ENCODE results near the gene PRPF8. TPM values are rescaled to one million over a fixed set of nuclear protein-coding genes. Genes with fewer than 3 reads are reported as not detected.

Gene PRPF8
- total and polyA plus RNA-seq, 4 donors = 50.2 to 110 (median 82.3) TPM

DNA sequence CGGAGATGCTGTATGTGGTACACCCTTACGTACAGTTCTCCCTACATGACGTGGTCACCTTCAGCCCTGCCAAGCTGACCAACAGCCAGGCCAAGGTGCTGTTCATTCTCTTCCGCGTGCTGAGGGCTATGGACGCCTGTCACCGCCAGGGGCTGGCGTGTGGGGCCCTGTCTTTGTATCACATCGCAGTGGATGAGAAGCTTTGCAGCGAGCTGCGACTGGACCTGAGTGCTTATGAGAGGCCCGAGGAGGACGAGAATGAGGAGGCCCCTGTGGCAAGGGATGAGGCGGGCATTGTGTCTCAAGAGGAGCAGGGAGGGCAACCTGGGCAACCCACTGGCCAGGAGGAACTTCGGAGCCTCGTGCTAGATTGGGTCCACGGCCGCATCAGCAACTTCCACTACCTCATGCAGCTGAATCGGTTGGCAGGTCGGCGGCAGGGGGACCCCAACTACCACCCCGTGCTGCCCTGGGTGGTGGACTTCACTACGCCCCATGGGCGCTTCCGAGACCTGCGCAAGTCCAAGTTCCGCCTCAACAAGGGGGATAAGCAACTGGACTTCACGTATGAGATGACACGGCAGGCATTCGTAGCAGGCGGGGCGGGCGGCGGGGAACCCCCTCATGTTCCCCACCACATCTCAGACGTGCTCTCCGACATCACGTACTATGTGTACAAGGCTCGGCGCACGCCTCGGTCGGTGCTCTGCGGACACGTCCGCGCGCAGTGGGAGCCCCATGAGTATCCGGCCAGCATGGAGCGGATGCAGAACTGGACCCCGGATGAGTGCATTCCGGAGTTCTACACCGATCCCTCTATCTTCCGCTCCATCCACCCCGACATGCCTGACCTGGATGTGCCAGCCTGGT is 41.2 kb upstream of the PRPF8 start (continued):
- TF ChIP-seq EGR1 (IDR thresholded peaks at IDR 0.05; ENCODE audit: low read depth in 2 of 2) = no peak
- no peak for TF ChIP-seq CTCF (IDR thresholded peaks at IDR 0.05; ENCODE audit: low read depth, low read length, missing input control)
- TF ChIP-seq, protein P1, sequence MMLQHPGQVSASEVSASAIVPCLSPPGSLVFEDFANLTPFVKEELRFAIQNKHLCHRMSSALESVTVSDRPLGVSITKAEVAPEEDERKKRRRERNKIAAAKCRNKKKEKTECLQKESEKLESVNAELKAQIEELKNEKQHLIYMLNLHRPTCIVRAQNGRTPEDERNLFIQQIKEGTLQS (IDR thresholded peaks at IDR 0.05) = no peak
- no peak for TF ChIP-seq JUND (IDR thresholded peaks at IDR 0.05)
- no peak for TF ChIP-seq SP1 (IDR thresholded peaks at IDR 0.05)
- TF ChIP-seq HNF4G (IDR thresholded peaks at IDR 0.05) = no peak

GRCh38 chr17:1724869-1725641 is 40.4 kb upstream of the PRPF8 start:
- peaks cover 17 to 56% (median 37%) of the 10 kb centered on the region in 4 donors for H3K4me1 ChIP-seq (ENCODE audit: control insufficient read depth in 4 of 4, insufficient read depth in 4 of 4, low read length in 3 of 4)
- WGBS = 9% methylated on average over 51 of the region's 51 CpGs
- H3K9ac ChIP-seq (ENCODE audit: low read depth in 1 of 2, low read length in 2 of 2) = no peak overlapping the region
- DNase-seq (ENCODE audit: low spot score) = no peak
- H3K27me3 ChIP-seq (ENCODE audit: control insufficient read depth in 4 of 4, insufficient read depth in 4 of 4, low read length in 3 of 4) = no peaks in the 10 kb centered on the region
- no peak for TF ChIP-seq SP1 (IDR thresholded peaks at IDR 0.05)
- TF ChIP-seq, protein P2, sequence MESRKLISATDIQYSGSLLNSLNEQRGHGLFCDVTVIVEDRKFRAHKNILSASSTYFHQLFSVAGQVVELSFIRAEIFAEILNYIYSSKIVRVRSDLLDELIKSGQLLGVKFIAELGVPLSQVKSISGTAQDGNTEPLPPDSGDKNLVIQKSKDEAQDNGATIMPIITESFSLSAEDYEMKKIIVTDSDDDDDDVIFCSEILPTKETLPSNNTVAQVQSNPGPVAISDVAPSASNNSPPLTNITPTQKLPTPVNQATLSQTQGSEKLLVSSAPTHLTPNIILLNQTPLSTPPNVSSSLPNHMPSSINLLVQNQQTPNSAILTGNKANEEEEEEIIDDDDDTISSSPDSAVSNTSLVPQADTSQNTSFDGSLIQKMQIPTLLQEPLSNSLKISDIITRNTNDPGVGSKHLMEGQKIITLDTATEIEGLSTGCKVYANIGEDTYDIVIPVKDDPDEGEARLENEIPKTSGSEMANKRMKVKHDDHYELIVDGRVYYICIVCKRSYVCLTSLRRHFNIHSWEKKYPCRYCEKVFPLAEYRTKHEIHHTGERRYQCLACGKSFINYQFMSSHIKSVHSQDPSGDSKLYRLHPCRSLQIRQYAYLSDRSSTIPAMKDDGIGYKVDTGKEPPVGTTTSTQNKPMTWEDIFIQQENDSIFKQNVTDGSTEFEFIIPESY (IDR thresholded peaks at IDR 0.05) = no peak
- no peak for TF ChIP-seq TAF1 (conservative IDR thresholded peaks at IDR 0.05)
- TF ChIP-seq, protein P3, sequence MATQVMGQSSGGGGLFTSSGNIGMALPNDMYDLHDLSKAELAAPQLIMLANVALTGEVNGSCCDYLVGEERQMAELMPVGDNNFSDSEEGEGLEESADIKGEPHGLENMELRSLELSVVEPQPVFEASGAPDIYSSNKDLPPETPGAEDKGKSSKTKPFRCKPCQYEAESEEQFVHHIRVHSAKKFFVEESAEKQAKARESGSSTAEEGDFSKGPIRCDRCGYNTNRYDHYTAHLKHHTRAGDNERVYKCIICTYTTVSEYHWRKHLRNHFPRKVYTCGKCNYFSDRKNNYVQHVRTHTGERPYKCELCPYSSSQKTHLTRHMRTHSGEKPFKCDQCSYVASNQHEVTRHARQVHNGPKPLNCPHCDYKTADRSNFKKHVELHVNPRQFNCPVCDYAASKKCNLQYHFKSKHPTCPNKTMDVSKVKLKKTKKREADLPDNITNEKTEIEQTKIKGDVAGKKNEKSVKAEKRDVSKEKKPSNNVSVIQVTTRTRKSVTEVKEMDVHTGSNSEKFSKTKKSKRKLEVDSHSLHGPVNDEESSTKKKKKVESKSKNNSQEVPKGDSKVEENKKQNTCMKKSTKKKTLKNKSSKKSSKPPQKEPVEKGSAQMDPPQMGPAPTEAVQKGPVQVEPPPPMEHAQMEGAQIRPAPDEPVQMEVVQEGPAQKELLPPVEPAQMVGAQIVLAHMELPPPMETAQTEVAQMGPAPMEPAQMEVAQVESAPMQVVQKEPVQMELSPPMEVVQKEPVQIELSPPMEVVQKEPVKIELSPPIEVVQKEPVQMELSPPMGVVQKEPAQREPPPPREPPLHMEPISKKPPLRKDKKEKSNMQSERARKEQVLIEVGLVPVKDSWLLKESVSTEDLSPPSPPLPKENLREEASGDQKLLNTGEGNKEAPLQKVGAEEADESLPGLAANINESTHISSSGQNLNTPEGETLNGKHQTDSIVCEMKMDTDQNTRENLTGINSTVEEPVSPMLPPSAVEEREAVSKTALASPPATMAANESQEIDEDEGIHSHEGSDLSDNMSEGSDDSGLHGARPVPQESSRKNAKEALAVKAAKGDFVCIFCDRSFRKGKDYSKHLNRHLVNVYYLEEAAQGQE (IDR thresholded peaks at IDR 0.05) = no peak
- TF ChIP-seq GABPA (IDR thresholded peaks at IDR 0.05 in 1 of 2, conservative IDR thresholded peaks at IDR 0.05 in 1 of 2) = no peak
- no peak for TF ChIP-seq RAD21 (IDR thresholded peaks at IDR 0.05)
- TF ChIP-seq NR2F2 (IDR thresholded peaks at IDR 0.05) = no peak
- TF ChIP-seq CTCF (IDR thresholded peaks at IDR 0.05; ENCODE audit: low read depth, low read length, missing input control) = no peak
- TF ChIP-seq, protein P1 (IDR thresholded peaks at IDR 0.05) = no peak
- TF ChIP-seq FOXA2 (IDR thresholded peaks at IDR 0.05) = no peak
- TF ChIP-seq, protein P4, sequence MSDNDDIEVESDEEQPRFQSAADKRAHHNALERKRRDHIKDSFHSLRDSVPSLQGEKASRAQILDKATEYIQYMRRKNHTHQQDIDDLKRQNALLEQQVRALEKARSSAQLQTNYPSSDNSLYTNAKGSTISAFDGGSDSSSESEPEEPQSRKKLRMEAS (IDR thresholded peaks at IDR 0.05) = no peak
- no peak for TF ChIP-seq JUND (IDR thresholded peaks at IDR 0.05)
- peaks cover 0 to 5% (median 0%) of the 10 kb centered on the region in 4 donors for H3K36me3 ChIP-seq (ENCODE audit: control insufficient read depth in 4 of 4, insufficient read depth in 3 of 4, low read depth in 1 of 4, low read length in 3 of 4)
- peak overlapping the region; percentile 70 to 98 (median 81) for H3K4me3 ChIP-seq (ENCODE audit: low read depth in 1 of 3, low read length in 3 of 3)
- peak overlapping the region; percentile 79 to 80 for H3K27ac ChIP-seq (ENCODE audit: low read depth in 1 of 2, low read length in 2 of 2)
- H3K9me3 ChIP-seq (ENCODE audit: control insufficient read depth in 4 of 4, low read length in 3 of 4) = no peaks in the 10 kb centered on the region

All from liver (tissue), 9 donors.